Chondrocyte (in vitro differentiated cells): ENCODE data around the gene C1GALT1C1L. TPM values are rescaled to one million over a fixed set of nuclear protein-coding genes. Genes with fewer than 3 reads are reported as not detected.

ENCODE experiments used
- DNase-seq: peaks from one replicate; pipeline ENCODE4 v3.0.0; 2021; ENCODE audit warnings: mixed read lengths, low spot score
- H3K27ac Mint-ChIP-seq: one replicate; pipeline ENCODE4 v1.8.0; 2021; ENCODE audit warnings: mild to moderate bottlenecking, moderate library complexity, mixed read lengths; ENCODE audit not compliant: unreplicated experiment
- H3K27me3 Mint-ChIP-seq: 2 replicates; pipeline ENCODE4 v1.8.0; 2021; ENCODE audit warnings: low read depth, mixed read lengths
- H3K36me3 Mint-ChIP-seq: 2 replicates; pipeline ENCODE4 v1.8.0; 2021; ENCODE audit warnings: low read depth, mixed read lengths
- H3K4me1 Mint-ChIP-seq: 2 replicates; pipeline ENCODE4 v1.8.0; 2021; ENCODE audit warnings: low read depth, mild to moderate bottlenecking, mixed read lengths
- H3K4me3 Mint-ChIP-seq: one replicate; pipeline ENCODE4 v1.8.0; 2021; ENCODE audit warnings: mild to moderate bottlenecking, moderate library complexity, mixed read lengths; ENCODE audit not compliant: unreplicated experiment
- H3K9me3 Mint-ChIP-seq: 2 replicates; pipeline ENCODE4 v1.8.0; 2021; ENCODE audit warnings: low read depth, mixed read lengths
- total RNA-seq: library from RNA; stranded (reverse); gene quantifications from 3 replicates; pipeline ENCODE4 v1.2.1, GENCODE V29; 2021
- TF ChIP-seq, protein P1 (sequence below): fragments of 200-600 bp; sonication (generic); IDR thresholded peaks from 2 replicates; pipeline ENCODE4 v1.5.0; 2021; ENCODE audit warnings: antibody characterized with exemption, mild to moderate bottlenecking, moderate library complexity

Gene C1GALT1C1L
- total RNA-seq, 1 donor from 2014 or later = not detected

DNA sequence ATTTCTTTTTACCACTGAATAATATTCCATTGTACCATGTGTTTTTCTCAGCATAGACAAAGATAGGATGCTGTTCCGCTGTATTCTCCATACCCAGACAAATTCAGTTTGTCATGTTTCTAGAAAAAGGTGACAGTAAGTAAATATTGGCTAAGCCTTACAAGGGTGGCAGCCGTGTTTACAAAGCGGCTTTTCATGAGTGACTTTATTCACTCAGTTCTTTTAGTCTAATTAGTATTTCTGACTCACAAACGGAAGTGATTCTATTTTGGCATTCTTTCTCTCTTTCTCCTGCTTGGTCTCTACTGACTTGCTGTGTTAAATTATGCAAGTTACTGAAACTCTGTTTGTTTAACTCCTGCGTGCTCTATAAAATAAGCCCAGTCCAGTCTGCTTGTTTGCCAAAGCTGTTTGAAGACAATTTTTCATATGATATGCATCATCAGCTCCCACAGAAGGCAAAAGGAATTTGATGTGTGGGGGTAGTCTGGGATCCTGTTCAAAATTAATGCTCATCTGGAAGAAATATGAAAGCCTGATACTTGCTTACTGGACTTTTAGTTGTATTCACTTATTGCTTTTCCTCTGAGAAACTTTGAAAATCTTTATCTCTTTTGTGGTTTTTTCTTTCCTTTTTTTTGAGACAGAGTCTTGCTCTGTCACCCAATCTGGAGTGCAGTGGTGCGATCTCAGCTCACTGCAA is 41.5 kb downstream of the C1GALT1C1L start:
- H3K4me3 Mint-ChIP-seq = peak overlapping the region; percentile 26
- peaks cover 5% of the 10 kb centered on the region for H3K9me3 Mint-ChIP-seq
- no peak for DNase-seq
- H3K27me3 Mint-ChIP-seq = no peaks in the 10 kb centered on the region
- TF ChIP-seq, protein P1, sequence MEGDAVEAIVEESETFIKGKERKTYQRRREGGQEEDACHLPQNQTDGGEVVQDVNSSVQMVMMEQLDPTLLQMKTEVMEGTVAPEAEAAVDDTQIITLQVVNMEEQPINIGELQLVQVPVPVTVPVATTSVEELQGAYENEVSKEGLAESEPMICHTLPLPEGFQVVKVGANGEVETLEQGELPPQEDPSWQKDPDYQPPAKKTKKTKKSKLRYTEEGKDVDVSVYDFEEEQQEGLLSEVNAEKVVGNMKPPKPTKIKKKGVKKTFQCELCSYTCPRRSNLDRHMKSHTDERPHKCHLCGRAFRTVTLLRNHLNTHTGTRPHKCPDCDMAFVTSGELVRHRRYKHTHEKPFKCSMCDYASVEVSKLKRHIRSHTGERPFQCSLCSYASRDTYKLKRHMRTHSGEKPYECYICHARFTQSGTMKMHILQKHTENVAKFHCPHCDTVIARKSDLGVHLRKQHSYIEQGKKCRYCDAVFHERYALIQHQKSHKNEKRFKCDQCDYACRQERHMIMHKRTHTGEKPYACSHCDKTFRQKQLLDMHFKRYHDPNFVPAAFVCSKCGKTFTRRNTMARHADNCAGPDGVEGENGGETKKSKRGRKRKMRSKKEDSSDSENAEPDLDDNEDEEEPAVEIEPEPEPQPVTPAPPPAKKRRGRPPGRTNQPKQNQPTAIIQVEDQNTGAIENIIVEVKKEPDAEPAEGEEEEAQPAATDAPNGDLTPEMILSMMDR = no peak
- peak overlapping the region; percentile 90 for H3K27ac Mint-ChIP-seq
- peaks cover 1% of the 10 kb centered on the region for H3K36me3 Mint-ChIP-seq
- H3K4me1 Mint-ChIP-seq = peaks cover 33% of the 10 kb centered on the region

DNA sequence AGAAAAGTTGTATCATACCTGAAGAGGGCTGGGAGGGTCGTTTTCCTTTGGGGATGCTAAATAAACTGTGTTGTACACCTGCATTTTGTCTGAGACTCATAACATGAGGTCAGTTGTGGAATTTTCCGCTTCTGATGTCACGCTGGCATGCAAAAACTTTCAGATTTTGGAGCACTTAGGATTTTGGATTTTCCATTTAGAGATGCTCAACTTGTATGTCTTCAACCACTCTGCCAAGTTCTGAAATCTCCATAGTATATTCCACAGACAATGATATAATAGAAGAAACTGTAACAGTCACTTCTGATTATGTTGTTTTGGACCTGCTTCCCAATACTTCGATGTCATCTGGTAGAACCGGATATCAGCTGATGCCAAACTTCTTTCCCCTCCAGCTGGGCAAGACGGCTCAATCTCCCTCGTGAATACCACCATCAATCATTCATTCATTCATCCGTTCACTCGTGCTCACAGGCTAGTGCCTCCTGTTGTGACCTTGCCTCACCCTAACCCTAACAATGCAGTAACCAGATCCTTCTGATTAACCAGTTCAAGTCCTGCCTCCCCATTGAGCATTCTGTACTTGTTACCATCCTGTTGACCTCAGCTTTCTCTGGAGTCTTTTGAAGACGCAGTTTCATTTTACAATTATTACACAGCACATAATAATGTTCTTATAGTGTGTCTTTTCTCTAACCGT is 44.5 kb downstream of the C1GALT1C1L start:
- no peak overlapping the region for H3K27ac Mint-ChIP-seq
- peaks cover 4% of the 10 kb centered on the region for H3K9me3 Mint-ChIP-seq
- H3K36me3 Mint-ChIP-seq = peaks cover 1% of the 10 kb centered on the region
- no peak for DNase-seq
- no peaks in the 10 kb centered on the region for H3K27me3 Mint-ChIP-seq
- TF ChIP-seq, protein P1 = no peak
- peaks cover 23% of the 10 kb centered on the region for H3K4me1 Mint-ChIP-seq
- H3K4me3 Mint-ChIP-seq = no peak overlapping the region

Other genes with a start within 250 kb of the C1GALT1C1L start
- 23.6 to 68.0 TPM (median 28.4 TPM) in 3 replicates for gene THADA, start 80.4 kb downstream of the C1GALT1C1L start, total RNA-seq
- 4.9 to 13.7 TPM (median 5.5 TPM) in 3 replicates for gene PLEKHH2, start 39.2 kb downstream of the C1GALT1C1L start, total RNA-seq
- gene DYNC2LI1, start 97.6 kb upstream of the C1GALT1C1L start, total RNA-seq = 10.8 to 16.9 TPM (median 11.1 TPM) in 3 replicates
- not detected in 3 replicates for gene ABCG5, start 162.4 kb upstream of the C1GALT1C1L start, total RNA-seq
- not detected in 3 replicates for gene ABCG8, start 162.5 kb upstream of the C1GALT1C1L start, total RNA-seq